Thymus (tissue), 11 donors: ENCODE data around the gene ATP1A3. TPM values are rescaled to one million over a fixed set of nuclear protein-coding genes. Genes with fewer than 3 reads are reported as not detected.
"Not testable (repeated sequence)": the region's sequence is repeated elsewhere in the genome, so short reads cannot be mapped to it uniquely, and the experiment has no call there.

Experiments used
- DNase-seq, 9 donors: peaks; one replicate each; pipeline ENCODE4 v3.0.0-alpha.2; 2013; ENCODE audit warnings: low spot score in 9 of 9, low read depth in 6 of 9, missing footprints in 1 of 9
- H3K27ac ChIP-seq, 2 donors: one replicate each; pipeline ENCODE4 v1.5.1; 2013; ENCODE audit warnings: control low read depth in 1 of 2, low read depth in 1 of 2, low read length in 1 of 2, mild to moderate bottlenecking in 1 of 2, moderate library complexity in 1 of 2
- H3K27me3 ChIP-seq, 2 donors: one replicate each; pipeline ENCODE4 v1.5.1; 2013; ENCODE audit warnings: low read length in 1 of 2; ENCODE audit not compliant: control insufficient read depth in 2 of 2, insufficient read depth in 1 of 2
- H3K36me3 ChIP-seq, 2 donors: one replicate each; pipeline ENCODE4 v1.5.1; 2013; ENCODE audit warnings: low read length in 1 of 2, mild to moderate bottlenecking in 1 of 2, moderate library complexity in 1 of 2; ENCODE audit not compliant: control insufficient read depth in 2 of 2, insufficient read depth in 2 of 2
- H3K4me1 ChIP-seq, 2 donors: one replicate each; pipeline ENCODE4 v1.5.1; 2013; ENCODE audit warnings: low read length in 2 of 2; ENCODE audit not compliant: control insufficient read depth in 2 of 2, insufficient read depth in 2 of 2
- H3K4me3 ChIP-seq, 2 donors: one replicate each; pipeline ENCODE4 v1.5.1; 2013; ENCODE audit warnings: low read length in 2 of 2, control low read depth in 1 of 2, mild to moderate bottlenecking in 1 of 2
- H3K9me3 ChIP-seq, 2 donors: one replicate each; pipeline ENCODE4 v1.5.1; 2013; ENCODE audit warnings: low read length in 1 of 2, mild to moderate bottlenecking in 1 of 2; ENCODE audit not compliant: control insufficient read depth in 2 of 2, insufficient read depth in 1 of 2
- WGBS: extraction: QIAGEN DNeasy Blood & Tissue Kit; methylation state at CpG from one replicate; pipeline ENCODE4 v1.1.7; 2013; 5-methylcytosine and 5-hydroxymethylcytosine counted together
- polyA plus RNA-seq: library from polyadenylated mRNA; stranded (reverse); fragments of 200-250 nt; gene quantifications from one replicate; pipeline ENCODE4 v1.2.3, GENCODE V29; 2013
- total RNA-seq: library from RNA; stranded (reverse); fragments of 120-200 nt; gene quantifications from one replicate; pipeline ENCODE4 v1.2.4, GENCODE V29; 2013
- donor health status: healthy.

The ATP1A3 gene
- total and polyA plus RNA-seq, 2 donors = 1.2 to 2.6 TPM

DNA sequence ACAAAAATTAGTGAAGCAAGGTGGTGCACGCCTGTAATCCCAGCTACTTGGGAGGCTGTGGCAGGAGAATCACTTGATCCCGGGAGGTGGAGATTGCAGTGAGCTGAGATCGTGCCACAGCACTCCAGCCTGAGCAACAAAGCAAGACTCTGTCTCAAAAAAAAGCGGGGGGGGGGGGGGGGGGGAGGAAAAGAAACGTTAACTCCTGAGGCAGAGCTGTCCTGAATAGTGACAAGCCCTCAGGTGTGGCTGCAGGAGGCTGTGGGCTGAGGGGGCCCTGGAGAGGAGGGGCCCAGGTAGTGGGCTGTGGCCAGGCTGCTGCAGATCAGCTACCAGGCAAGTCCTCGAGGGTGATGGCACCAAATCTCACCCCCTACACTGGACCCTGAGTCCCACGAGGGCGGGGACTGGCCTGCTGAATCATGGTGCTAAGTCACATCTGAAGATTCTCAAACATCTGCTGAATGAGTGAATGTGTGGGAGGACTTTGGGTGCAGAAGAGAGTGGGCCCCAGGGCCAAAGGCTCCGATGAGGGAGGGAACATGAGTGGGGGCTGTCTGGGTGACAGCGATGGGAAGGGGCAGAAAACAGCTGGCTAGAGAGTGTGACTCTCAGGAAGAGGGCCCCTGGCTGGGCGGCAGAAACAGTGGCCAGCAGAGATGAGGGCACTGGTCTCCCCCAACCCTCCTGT lies 24.6 kb upstream of the ATP1A3 start:
- Histone ChIP-seq H3K9me3 (no peaks in the 10 kb centered on the region), H3K4me3 (no peak overlapping the region)

DNA sequence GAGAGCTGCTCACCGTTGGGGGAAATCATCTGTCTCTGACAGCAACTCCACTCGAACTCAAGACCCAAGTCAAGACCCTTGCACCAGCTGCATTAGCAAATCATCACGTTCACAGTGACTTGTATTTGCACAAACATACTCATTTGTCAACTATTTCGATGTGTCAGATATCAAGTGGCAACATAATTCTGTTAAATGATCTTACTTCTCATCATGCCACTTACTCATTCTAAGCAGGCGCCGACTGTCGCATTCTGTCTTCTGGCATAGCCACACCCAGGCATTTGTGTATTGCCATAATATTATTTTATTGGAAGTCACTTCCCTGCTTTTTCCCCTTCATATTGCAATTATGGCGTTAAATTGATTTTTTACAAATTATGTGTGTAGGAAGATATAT lies 23.0 kb upstream of the ATP1A3 start:
- H3K4me1 ChIP-seq = peaks cover 0 to 7% of the 10 kb centered on the region in 2 donors
- H3K36me3 ChIP-seq = no peaks in the 10 kb centered on the region
- WGBS = 96% methylated on average over 8 of the region's 8 CpGs
- no peak for DNase-seq
- H3K27me3 ChIP-seq = no peaks in the 10 kb centered on the region
- no peak overlapping the region for H3K27ac ChIP-seq
- H3K9me3 ChIP-seq = no peaks in the 10 kb centered on the region
- H3K4me3 ChIP-seq = no peak overlapping the region

More for the DNA sequence above, 24.6 kb upstream of the ATP1A3 start:
- no peaks in the 10 kb centered on the region for H3K27me3 ChIP-seq
- 83% methylated on average over 11 of the region's 11 CpGs for WGBS
- no peaks in the 10 kb centered on the region for H3K36me3 ChIP-seq
- peaks cover 0 to 7% of the 10 kb centered on the region in 2 donors for H3K4me1 ChIP-seq
- no peak for DNase-seq
- H3K27ac ChIP-seq = no peak overlapping the region

DNA sequence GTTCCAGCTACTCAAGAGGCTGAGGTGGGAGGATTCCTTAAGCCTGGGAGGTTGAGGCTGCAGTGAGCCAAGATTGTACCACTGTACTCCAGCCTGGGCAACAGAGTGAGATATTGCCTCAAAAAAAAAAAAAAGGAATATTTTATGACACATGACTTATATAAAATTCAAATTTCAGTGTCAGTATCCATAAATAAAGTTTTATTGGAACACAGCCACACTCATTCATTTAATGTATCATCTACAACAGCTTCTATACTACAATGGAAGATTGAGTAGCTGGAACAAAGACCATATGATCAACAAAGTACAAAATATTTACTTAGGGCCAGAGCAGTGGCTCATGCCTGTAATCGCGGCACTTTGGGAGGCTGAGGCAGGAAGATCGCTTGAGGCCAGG lies 18.7 kb upstream of the ATP1A3 start:
- H3K9me3 ChIP-seq, H3K4me3 ChIP-seq, H3K4me1 ChIP-seq, H3K27me3 ChIP-seq, H3K36me3 ChIP-seq, DNase-seq, H3K27ac ChIP-seq: not testable (repeated sequence)
- 96% methylated on average over 3 of the region's 3 CpGs for WGBS

DNA sequence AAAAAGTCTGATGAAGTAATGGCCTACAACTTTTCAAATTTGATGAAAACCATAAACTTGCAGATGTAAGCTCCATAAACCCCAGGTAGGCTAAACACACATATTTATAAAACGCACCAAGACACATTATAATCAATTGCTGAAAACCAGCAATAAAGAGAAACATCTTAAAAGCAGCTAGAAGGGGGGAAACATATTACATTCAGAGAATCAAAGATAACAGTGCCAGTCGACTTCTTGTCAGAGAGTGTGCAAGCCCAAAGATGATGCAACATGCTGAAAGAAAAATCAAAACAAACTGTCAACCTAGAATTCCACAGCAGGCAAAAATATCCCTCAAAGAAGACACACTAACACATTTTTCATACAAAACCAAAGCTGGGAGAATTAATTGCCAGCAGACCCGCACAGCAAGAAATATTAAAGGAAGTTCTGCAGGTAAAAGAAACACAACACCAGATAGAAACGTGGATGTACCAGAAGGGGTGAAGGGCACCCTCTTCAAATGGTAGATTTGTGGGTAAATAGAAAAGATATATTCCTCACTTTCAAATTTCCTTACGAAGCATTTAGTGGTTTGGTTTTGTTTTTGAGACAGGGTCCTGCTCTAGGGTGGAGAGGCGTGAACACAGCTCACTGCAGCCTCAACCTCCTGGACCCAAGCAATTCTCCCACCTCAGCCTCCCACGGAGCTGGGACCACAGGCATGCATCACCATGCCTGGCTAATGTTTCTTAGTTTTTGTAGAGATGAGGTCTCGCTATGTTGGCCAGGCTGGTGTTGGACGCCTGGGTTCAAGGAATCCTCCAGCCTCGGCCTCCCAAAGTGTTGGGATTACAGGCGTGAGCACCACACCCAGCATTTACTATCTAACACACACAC lies 16.5 kb upstream of the ATP1A3 start:
- Histone ChIP-seq H3K4me3 (no peak overlapping the region), H3K27ac (no peak overlapping the region), H3K9me3 (no peaks in the 10 kb centered on the region), H3K4me1 (no peaks in the 10 kb centered on the region), H3K27me3 (no peaks in the 10 kb centered on the region), H3K36me3 (no peaks in the 10 kb centered on the region)
- no peak for DNase-seq
- WGBS = 93% methylated on average over 11 of the region's 11 CpGs

DNA sequence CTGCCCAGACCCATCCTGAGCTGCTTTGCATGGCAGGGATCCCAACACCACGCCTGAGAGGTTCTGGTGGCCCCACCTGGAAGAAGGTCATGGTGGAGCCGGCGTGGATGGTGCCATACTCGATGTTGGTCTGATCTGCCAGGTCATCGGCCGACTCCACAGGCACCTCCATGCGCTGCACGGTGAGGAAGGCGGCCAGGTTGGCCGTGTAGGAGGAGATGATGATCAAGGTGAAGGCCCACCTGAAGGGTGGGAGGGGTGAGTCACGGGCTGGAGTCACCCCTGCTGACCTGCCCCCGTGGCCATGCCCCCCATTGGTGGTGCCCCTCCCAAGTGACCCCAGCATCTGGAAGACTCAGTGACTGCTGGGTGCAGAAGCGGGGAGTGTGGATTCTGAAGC lies 12.5 kb upstream of the ATP1A3 start:
- Histone ChIP-seq H3K4me1 (no peaks in the 10 kb centered on the region), H3K27me3 (peaks cover 0 to 9% of the 10 kb centered on the region in 2 donors), H3K36me3 (no peaks in the 10 kb centered on the region), H3K27ac (no peak overlapping the region), H3K4me3 (no peak overlapping the region), H3K9me3 (no peaks in the 10 kb centered on the region)
- WGBS = 96% methylated on average over 13 of the region's 13 CpGs
- no peak for DNase-seq

DNA sequence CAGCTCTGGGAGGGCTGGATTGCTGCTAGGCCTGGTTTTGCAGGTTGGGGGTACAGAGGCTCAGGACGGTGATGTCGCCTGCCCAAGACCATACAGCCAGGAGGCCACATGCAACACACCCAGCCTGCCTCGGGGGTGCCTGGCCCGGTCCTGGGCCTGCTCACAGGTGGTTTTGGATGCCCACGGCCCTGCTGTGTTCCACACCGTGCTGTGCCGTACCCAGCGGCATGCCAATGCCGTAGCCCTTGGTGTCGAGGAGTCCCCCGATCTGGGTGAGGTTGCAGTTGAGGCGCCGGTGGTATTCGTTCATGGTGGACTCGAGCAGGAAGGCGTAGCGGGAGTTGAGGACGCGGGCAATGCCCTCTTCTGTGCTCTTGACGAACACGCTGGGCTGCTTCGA lies 11.5 kb upstream of the ATP1A3 start:
- 97% methylated on average over 22 of the region's 22 CpGs for WGBS

DNA sequence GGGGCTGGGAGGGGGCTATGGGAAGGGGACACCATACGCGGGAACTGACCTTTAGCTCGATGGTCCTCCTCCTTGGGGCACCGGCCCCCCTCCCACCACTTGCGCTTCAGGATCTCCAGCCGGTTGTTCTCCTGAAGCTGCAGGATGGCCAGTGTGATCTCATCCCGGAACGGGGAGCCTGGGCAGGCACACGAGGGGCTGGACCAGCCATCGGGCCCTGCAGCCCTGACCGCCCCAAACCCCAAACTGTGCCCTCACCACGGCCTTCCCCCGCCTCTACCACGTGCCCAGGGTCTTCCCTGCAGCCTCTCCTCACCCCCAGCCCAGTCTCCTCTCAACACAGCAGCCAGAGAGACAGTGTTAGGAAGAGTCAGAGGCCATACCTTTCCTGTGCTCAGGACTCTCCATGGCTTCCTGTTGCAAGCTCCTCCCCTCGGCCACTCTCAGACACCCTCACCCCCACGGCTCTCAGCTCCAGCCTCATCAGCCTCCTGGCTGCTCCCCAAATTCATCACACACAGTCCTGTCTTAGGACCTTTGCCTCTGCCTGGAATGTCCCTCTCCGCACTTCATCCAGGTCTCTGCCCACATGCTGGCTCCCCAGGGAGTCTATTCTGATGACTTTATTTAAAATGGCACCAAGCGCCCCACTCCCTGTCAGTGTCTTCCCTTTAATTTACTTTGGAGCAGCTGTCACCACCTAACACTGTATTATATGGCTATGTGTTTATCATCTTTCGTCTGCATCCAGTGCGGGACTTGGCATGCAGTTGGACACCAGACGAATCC lies 9.7 kb upstream of the ATP1A3 start:
- H3K27me3 ChIP-seq = peaks cover 23 to 34% of the 10 kb centered on the region in 2 donors

More for the DNA sequence above, 11.5 kb upstream of the ATP1A3 start:
- no peak overlapping the region for H3K27ac ChIP-seq
- DNase-seq = no peak
- H3K4me3 ChIP-seq = no peak overlapping the region
- H3K9me3 ChIP-seq = peaks cover 0 to 1% of the 10 kb centered on the region in 2 donors
- no peaks in the 10 kb centered on the region for H3K36me3 ChIP-seq
- H3K4me1 ChIP-seq = no peaks in the 10 kb centered on the region
- peaks cover 5 to 19% of the 10 kb centered on the region in 2 donors for H3K27me3 ChIP-seq

DNA sequence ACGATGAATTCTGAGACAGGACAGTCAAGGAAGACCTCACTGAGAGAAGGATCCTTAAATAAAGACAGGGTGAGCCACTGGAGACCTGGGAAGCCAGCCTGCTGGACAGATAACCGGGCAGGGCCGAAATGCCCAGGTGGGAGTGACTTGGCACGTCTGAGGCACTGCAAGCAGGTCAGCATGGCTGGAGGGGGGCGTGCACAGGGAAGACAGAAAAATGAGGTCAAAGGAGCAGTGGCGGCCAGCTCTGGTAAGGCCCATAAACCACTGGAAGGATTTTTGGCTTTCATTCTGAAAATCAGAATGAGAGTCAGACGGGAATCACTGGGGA lies 5.8 kb upstream of the ATP1A3 start:
- Histone ChIP-seq H3K4me3 (no peak overlapping the region), H3K27ac (no peak overlapping the region), H3K4me1 (peaks cover 14 to 22% of the 10 kb centered on the region in 2 donors), H3K36me3 (no peaks in the 10 kb centered on the region), H3K27me3 (peaks cover 49 to 73% of the 10 kb centered on the region in 2 donors), H3K9me3 (peaks cover 1 to 3% of the 10 kb centered on the region in 2 donors)
- no peak for DNase-seq
- WGBS = 96% methylated on average over 7 of the region's 7 CpGs

More for the DNA sequence above, 9.7 kb upstream of the ATP1A3 start:
- no peak for DNase-seq
- Histone ChIP-seq H3K4me3 (no peak overlapping the region), H3K4me1 (peaks cover 0 to under 1% of the 10 kb centered on the region in 2 donors), H3K9me3 (peaks cover 0 to 1% of the 10 kb centered on the region in 2 donors), H3K36me3 (no peaks in the 10 kb centered on the region), H3K27ac (no peak overlapping the region)
- WGBS = 96% methylated on average over 21 of the region's 21 CpGs
